Keratinocyte (primary cell): ENCODE data around the gene SFRP5.

ENCODE experiments used
- EZH2 ChIP-seq: IDR thresholded peaks from one replicate; pipeline ENCODE4 v1.6.1; 2012; ENCODE audit warnings: inconsistent platforms, mild to moderate bottlenecking, low read length, moderate library complexity
- TF ChIP-seq, protein P1 (sequence below), 3 experiments: IDR thresholded peaks in 1 of 3; conservative IDR thresholded peaks in 1 of 3; optimal IDR thresholded peaks in 1 of 3; 2 replicates in 2 of 3; 3 replicates in 1 of 3; pipeline versions ENCODE3 to v1.5.1; 2011; ENCODE audit warnings: low read length in 3 of 3, mild to moderate bottlenecking in 3 of 3, moderate library complexity in 2 of 3, control low read depth in 1 of 3, inconsistent platforms in 1 of 3; ENCODE audit not compliant: insufficient read depth in 2 of 3; ENCODE audit errors: extremely low read depth in 1 of 3

DNA sequence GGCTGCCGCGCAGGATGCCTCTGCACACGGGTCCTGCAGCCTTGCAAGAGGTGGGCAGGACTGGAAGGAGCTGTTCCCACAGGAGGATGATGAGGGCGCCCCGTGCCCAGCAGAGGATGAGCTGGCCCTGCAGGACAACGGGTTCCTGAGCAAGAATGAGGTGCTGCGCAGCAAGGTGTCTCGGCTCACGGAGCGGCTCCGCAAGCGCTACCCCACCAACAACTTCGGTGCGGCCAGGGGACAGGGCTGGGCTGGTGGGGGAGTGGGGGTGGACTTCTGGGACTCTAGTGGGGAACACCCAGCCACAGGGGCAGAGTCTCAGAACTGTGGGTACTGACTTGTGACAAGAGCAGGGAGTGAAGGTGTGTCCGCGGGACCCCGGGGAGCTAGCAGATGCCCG, 18.8 kb downstream of the SFRP5 start:
- TF ChIP-seq EZH2, result no peak
- TF ChIP-seq, protein P1, sequence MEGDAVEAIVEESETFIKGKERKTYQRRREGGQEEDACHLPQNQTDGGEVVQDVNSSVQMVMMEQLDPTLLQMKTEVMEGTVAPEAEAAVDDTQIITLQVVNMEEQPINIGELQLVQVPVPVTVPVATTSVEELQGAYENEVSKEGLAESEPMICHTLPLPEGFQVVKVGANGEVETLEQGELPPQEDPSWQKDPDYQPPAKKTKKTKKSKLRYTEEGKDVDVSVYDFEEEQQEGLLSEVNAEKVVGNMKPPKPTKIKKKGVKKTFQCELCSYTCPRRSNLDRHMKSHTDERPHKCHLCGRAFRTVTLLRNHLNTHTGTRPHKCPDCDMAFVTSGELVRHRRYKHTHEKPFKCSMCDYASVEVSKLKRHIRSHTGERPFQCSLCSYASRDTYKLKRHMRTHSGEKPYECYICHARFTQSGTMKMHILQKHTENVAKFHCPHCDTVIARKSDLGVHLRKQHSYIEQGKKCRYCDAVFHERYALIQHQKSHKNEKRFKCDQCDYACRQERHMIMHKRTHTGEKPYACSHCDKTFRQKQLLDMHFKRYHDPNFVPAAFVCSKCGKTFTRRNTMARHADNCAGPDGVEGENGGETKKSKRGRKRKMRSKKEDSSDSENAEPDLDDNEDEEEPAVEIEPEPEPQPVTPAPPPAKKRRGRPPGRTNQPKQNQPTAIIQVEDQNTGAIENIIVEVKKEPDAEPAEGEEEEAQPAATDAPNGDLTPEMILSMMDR (optimal IDR thresholded peaks at IDR 0.05 in 1 of 3, IDR thresholded peaks at IDR 0.05 in 1 of 3, conservative IDR thresholded peaks at IDR 0.05 in 1 of 3; ENCODE audit: extremely low read depth in 1 of 3, insufficient read depth in 2 of 3, low read length in 3 of 3), result no peak
